IMR-90 (cell line): ENCODE measurements around the gene GNPTG. TPM values are rescaled to one million over a fixed set of nuclear protein-coding genes. Genes with fewer than 3 reads are reported as not detected.

Source experiments
- ATAC-seq: fragments of 200-7000 bp; cut with Tn5 transposase; 2 replicates; pipeline ENCODE4 v1.9.1; 2020; ENCODE audit warnings: low read depth, mild to moderate bottlenecking, moderate library complexity
- BruUV-seq: library from RNA; stranded (reverse); fragments of 400-500 nt; replicated peaks from 2 replicates; lab custom pipeline; 2021; lab: Mats Ljungman, UMichigan
- CTCF ChIA-PET: fragments of 300-600 bp; formaldehyde crosslinking; extraction: SDS; loops from one replicate; lab custom pipeline; 2021; ENCODE audit warnings: antibody characterized with exemption; lab: Yijun Ruan, JAX
- POLR2A ChIA-PET: fragments of 300-600 bp; sonication (Branson Sonifier 250); formaldehyde crosslinking; loops from one replicate; lab custom pipeline; 2022; ENCODE audit warnings: antibody characterized with exemption; ENCODE audit not compliant: unreplicated experiment; lab: Charles Lee
- DNase-seq: peaks from one replicate; pipeline ENCODE4 v3.0.0; 2013
- H2AFZ ChIP-seq: replicated peaks from 2 replicates; pipeline ENCODE3; 2013; ENCODE audit warnings: low read length, mild to moderate bottlenecking; ENCODE audit not compliant: poor library complexity
- H2AK5ac ChIP-seq: 2 replicates; pipeline ENCODE4 v1.6.1; 2013; ENCODE audit warnings: low read depth, low read length, inconsistent platforms
- H2AK9ac ChIP-seq: replicated peaks from 2 replicates; pipeline ENCODE3; 2013; ENCODE audit warnings: mild to moderate bottlenecking, low read depth, low read length, moderate library complexity; ENCODE audit not compliant: poor library complexity
- H2BK120ac ChIP-seq: 2 replicates; pipeline ENCODE4 v1.6.1; 2013; ENCODE audit warnings: low read depth, low read length, inconsistent platforms
- H2BK15ac ChIP-seq: 3 replicates; pipeline ENCODE4 v1.6.1; 2013; ENCODE audit warnings: low read depth, low read length, inconsistent platforms
- H2BK20ac ChIP-seq: 2 replicates; pipeline ENCODE4 v1.6.1; 2013; ENCODE audit warnings: low read depth, mild to moderate bottlenecking, inconsistent platforms, low read length, moderate library complexity
- H2BK5ac ChIP-seq: 2 replicates; pipeline ENCODE4 v1.6.1; 2013; ENCODE audit warnings: mild to moderate bottlenecking, low read depth, low read length, inconsistent platforms; ENCODE audit not compliant: poor library complexity, severe bottlenecking
- H3K14ac ChIP-seq: replicated peaks from 2 replicates; pipeline ENCODE4 v1.6.1; 2013; ENCODE audit warnings: low read depth, low read length, inconsistent platforms
- H3K18ac ChIP-seq: 2 replicates; pipeline ENCODE4 v1.6.1; 2013; ENCODE audit warnings: low read depth, low read length, control low read depth
- H3K23ac ChIP-seq: 2 replicates; pipeline ENCODE4 v1.6.1; 2013; ENCODE audit warnings: low read depth, low read length, inconsistent platforms
- H3K27ac ChIP-seq: 2 replicates; pipeline ENCODE4 v1.5.1; 2013; ENCODE audit warnings: mild to moderate bottlenecking, control low read depth, low read length; ENCODE audit not compliant: insufficient read depth
- H3K27me3 ChIP-seq: 2 replicates; pipeline ENCODE4 v1.6.1; 2013; ENCODE audit warnings: low read length; ENCODE audit not compliant: control insufficient read depth, insufficient read depth
- H3K36me3 ChIP-seq: 2 replicates; pipeline ENCODE4 v1.6.1; 2013; ENCODE audit warnings: low read length, mixed read lengths; ENCODE audit not compliant: control insufficient read depth, insufficient read depth
- H3K4ac ChIP-seq: 2 replicates; pipeline ENCODE4 v1.6.1; 2013; ENCODE audit warnings: low read depth, low read length, inconsistent platforms
- H3K4me1 ChIP-seq: 2 replicates; pipeline ENCODE4 v1.6.1; 2013; ENCODE audit warnings: low read length, mixed read lengths; ENCODE audit not compliant: control insufficient read depth, insufficient read depth
- H3K4me2 ChIP-seq: 2 replicates; pipeline ENCODE4 v1.6.1; 2013; ENCODE audit warnings: low read depth, mild to moderate bottlenecking, control low read depth, low read length, moderate library complexity
- H3K4me3 ChIP-seq: 2 replicates; pipeline ENCODE4 v1.5.1; 2013; ENCODE audit warnings: low read depth, mild to moderate bottlenecking, control low read depth, low read length, moderate library complexity; ENCODE audit not compliant: insufficient read depth
- H3K56ac ChIP-seq: 2 replicates; pipeline ENCODE4 v1.6.1; 2013; ENCODE audit warnings: low read length, inconsistent platforms; ENCODE audit not compliant: insufficient read depth; ENCODE audit errors: extremely low read depth
- H3K79me1 ChIP-seq, 2 experiments: 2 replicates each; pipeline ENCODE4 v1.6.1; 2013; ENCODE audit warnings: low read length in 2 of 2, inconsistent platforms in 1 of 2, low read depth in 1 of 2
- H3K9ac ChIP-seq: 2 replicates; pipeline ENCODE4 v1.6.1; 2013; ENCODE audit warnings: low read depth, low read length, control low read depth
- H3K9me1 ChIP-seq: 2 replicates; pipeline ENCODE4 v1.6.1; 2013; ENCODE audit warnings: low read length, inconsistent platforms; ENCODE audit not compliant: insufficient read depth
- H3K9me3 ChIP-seq: 2 replicates; pipeline ENCODE4 v1.6.1; 2013; ENCODE audit warnings: low read length; ENCODE audit not compliant: control insufficient read depth, insufficient read depth
- H4K20me1 ChIP-seq: 2 replicates; pipeline ENCODE4 v1.6.1; 2013; ENCODE audit warnings: low read length, inconsistent platforms; ENCODE audit not compliant: insufficient read depth
- H4K5ac ChIP-seq: 2 replicates; pipeline ENCODE4 v1.6.1; 2013; ENCODE audit warnings: mild to moderate bottlenecking, low read depth, low read length, control low read depth
- H4K8ac ChIP-seq, 2 experiments: 2 replicates each; pipeline ENCODE4 v1.6.1; 2013; ENCODE audit warnings: low read depth in 2 of 2, low read length in 2 of 2, control low read depth in 1 of 2, inconsistent platforms in 1 of 2
- H4K91ac ChIP-seq: 2 replicates; pipeline ENCODE4 v1.6.1; 2013; ENCODE audit warnings: low read depth, low read length, inconsistent platforms; ENCODE audit not compliant: insufficient read depth
- BHLHE40 ChIP-seq: fragments of 150-350 bp; IDR thresholded peaks from 2 replicates; pipeline ENCODE4 v1.6.1; 2016; ENCODE audit warnings: mild to moderate bottlenecking, low read depth, low read length
- CEBPB ChIP-seq: IDR thresholded peaks from 2 replicates; pipeline ENCODE4 v1.6.1; 2012; ENCODE audit warnings: low read depth, low read length, improper control_type of control experiment
- CHD1 ChIP-seq: IDR thresholded peaks from 2 replicates; pipeline ENCODE4 v1.6.1; 2012; ENCODE audit warnings: low read depth, low read length, improper control_type of control experiment
- MAFK ChIP-seq: IDR thresholded peaks from 2 replicates; pipeline ENCODE4 v1.6.1; 2012; ENCODE audit warnings: low read depth, low read length, improper control_type of control experiment
- MAZ ChIP-seq: IDR thresholded peaks from 2 replicates; pipeline ENCODE4 v1.6.1; 2012; ENCODE audit warnings: low read depth, mild to moderate bottlenecking, low read length, improper control_type of control experiment, moderate library complexity, borderline replicate concordance
- MXI1 ChIP-seq: IDR thresholded peaks from 2 replicates; pipeline ENCODE4 v1.6.1; 2012; ENCODE audit warnings: low read depth, mild to moderate bottlenecking, low read length, moderate library complexity, borderline replicate concordance
- RCOR1 ChIP-seq: IDR thresholded peaks from 2 replicates; pipeline ENCODE4 v1.6.1; 2012; ENCODE audit warnings: mild to moderate bottlenecking, low read length, improper control_type of control experiment; ENCODE audit not compliant: insufficient replicate concordance
- RFX5 ChIP-seq: IDR thresholded peaks from 2 replicates; pipeline ENCODE4 v1.8.0; 2012; ENCODE audit warnings: low read depth, mild to moderate bottlenecking, low read length, moderate library complexity
- SMC3 ChIP-seq: fragments of 150-350 bp; IDR thresholded peaks from 2 replicates; pipeline ENCODE4 v1.6.1; 2016; ENCODE audit warnings: low read depth, mild to moderate bottlenecking, antibody characterized with exemption, low read length, moderate library complexity
- USF2 ChIP-seq: fragments of 150-350 bp; IDR thresholded peaks from 2 replicates; pipeline ENCODE4 v1.6.1; 2017; ENCODE audit warnings: mild to moderate bottlenecking, antibody characterized with exemption, low read length, low read depth
- WGBS, 2 experiments: methylation state at CpG; one replicate each; pipeline versions ENCODE4 v1.1.5 to v1.1.7; 2013; ENCODE audit warnings: missing lambda C conversion rate in 2 of 2; ENCODE audit not compliant: insufficient read length in 1 of 2; ENCODE audit errors: extremely low coverage in 2 of 2; 5-methylcytosine and 5-hydroxymethylcytosine counted together
- dilution Hi-C: fragments of 300-500 bp; cut with HindIII; formaldehyde crosslinking; loops from one replicate; pipeline ENCODE4 v1.14.3; 2018; ENCODE audit warnings: low sequenced_read_pairs; ENCODE audit not compliant: unreplicated experiment
- in situ Hi-C: fragments of 300-500 bp; cut with MboI; formaldehyde crosslinking; loops from 3 replicates; pipeline ENCODE4 v1.14.3; 2019; ENCODE audit warnings: low sequenced_read_pairs, inconsistent platforms, mixed read lengths
- intact Hi-C: fragments of 100-400 bp; cut with micrococcal nuclease; formaldehyde crosslinking; loops from 2 replicates; pipeline ENCODE4 v1.10.0; 2022
- polyA plus RNA-seq, 3 experiments: library from polyadenylated mRNA; depleted of rRNA; stranded (reverse); fragments of >200 nt; gene quantifications; 2 replicates each; pipeline ENCODE4 v1.2.3, GENCODE V29; 2012; ENCODE audit warnings: low replicate concordance in 1 of 3
- total RNA-seq: library from RNA; depleted of rRNA; stranded (reverse); fragments of >200 nt; gene quantifications from 2 replicates; pipeline ENCODE4 v1.2.3, GENCODE V29; 2012
- TF ChIP-seq, protein P1 (sequence below): conservative IDR thresholded peaks from 2 replicates; pipeline ENCODE4 v1.5.1; 2012; ENCODE audit warnings: mild to moderate bottlenecking, low read depth, low read length, improper control_type of control experiment

GNPTG gene
- total and polyA plus RNA-seq, 2 of the 4 experiments (the other 2 are of a cell fraction), result 14.9 to 70.8 TPM

DNA sequence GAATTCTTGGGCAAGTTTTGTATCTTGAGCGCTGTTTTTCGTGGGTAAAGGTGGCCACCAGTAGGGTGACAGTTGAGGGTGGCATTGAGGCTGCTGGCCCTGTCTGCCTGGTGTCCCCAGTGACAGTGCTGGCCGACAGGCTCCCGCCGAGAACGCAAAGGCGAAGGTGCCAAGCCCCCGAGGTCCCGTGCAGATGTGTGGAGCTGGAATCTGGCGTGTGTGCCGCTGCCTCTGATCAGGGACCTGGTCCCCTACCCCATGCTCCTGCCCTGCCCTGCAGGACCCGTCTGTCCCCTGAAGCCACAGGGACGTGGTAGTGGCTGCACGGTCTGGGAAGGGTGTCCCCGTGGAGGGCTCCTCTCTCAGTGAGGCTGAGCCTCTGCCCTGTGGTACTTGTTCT is 38.8 kb upstream of the GNPTG start:
- H3K4me3 ChIP-seq, result no peak overlapping the region
- DNase-seq (no peak), ATAC-seq (no peak)
- peaks cover 15% of the 10 kb centered on the region for H3K4me1 ChIP-seq
- H4K5ac ChIP-seq, result no peak overlapping the region
- in situ Hi-C loops (no loop called here), dilution Hi-C loops (no loop called here), intact Hi-C loops (no loop called here)
- H3K27ac ChIP-seq, result no peak overlapping the region
- H4K8ac ChIP-seq, result no peak overlapping the region
- H2AFZ ChIP-seq, result no peak overlapping the region
- CTCF ChIA-PET, result no interaction called here
- H4K91ac ChIP-seq, result no peak overlapping the region
- no peaks in the 10 kb centered on the region for H3K27me3 ChIP-seq
- no peak overlapping the region for H3K4ac ChIP-seq
- H3K23ac ChIP-seq, result peak overlapping the region; percentile 29; the same call in 1 of the 2 replicates
- peaks cover 80% of the 10 kb centered on the region for H4K20me1 ChIP-seq
- 90% methylated on average over 12 of the region's 15 CpGs; no CpG with 5 or more reads in 1 of the 2 experiments for whole genome bisulfite sequencing, 2 experiments
- H3K18ac ChIP-seq, result no peak overlapping the region
- no peak for TF ChIP-seq RFX5
- TF ChIP-seq BHLHE40, result no peak
- TF ChIP-seq MAZ, result no peak
- no peak for TF ChIP-seq MXI1
- no peak for TF ChIP-seq USF2
- TF ChIP-seq, protein P1, sequence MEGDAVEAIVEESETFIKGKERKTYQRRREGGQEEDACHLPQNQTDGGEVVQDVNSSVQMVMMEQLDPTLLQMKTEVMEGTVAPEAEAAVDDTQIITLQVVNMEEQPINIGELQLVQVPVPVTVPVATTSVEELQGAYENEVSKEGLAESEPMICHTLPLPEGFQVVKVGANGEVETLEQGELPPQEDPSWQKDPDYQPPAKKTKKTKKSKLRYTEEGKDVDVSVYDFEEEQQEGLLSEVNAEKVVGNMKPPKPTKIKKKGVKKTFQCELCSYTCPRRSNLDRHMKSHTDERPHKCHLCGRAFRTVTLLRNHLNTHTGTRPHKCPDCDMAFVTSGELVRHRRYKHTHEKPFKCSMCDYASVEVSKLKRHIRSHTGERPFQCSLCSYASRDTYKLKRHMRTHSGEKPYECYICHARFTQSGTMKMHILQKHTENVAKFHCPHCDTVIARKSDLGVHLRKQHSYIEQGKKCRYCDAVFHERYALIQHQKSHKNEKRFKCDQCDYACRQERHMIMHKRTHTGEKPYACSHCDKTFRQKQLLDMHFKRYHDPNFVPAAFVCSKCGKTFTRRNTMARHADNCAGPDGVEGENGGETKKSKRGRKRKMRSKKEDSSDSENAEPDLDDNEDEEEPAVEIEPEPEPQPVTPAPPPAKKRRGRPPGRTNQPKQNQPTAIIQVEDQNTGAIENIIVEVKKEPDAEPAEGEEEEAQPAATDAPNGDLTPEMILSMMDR, result no peak
- TF ChIP-seq RCOR1, result no peak
- no peak for TF ChIP-seq SMC3
- no peak for TF ChIP-seq MAFK
- TF ChIP-seq CHD1, result no peak
- TF ChIP-seq CEBPB, result no peak
- H2BK120ac ChIP-seq, result no peak overlapping the region
- no peak overlapping the region for H2BK5ac ChIP-seq
- BruUV-seq, result no TSS peak
- H3K9me1 ChIP-seq, result peaks cover 12% of the 10 kb centered on the region
- no peak overlapping the region for H2AK9ac ChIP-seq
- no peak overlapping the region for H3K14ac ChIP-seq
- POLR2A ChIA-PET, result no interaction called here
- no peak overlapping the region for H2BK20ac ChIP-seq
- no peak overlapping the region for H2AK5ac ChIP-seq
- no peak overlapping the region for H3K9ac ChIP-seq
- H3K36me3 ChIP-seq, result peaks cover 49% of the 10 kb centered on the region
- H3K9me3 ChIP-seq, result no peaks in the 10 kb centered on the region
- H3K79me1 ChIP-seq, result peaks cover 3 to 39% of the 10 kb centered on the region in 2 experiments
- no peak overlapping the region for H2BK15ac ChIP-seq
- H3K4me2 ChIP-seq, result no peak overlapping the region
- H3K56ac ChIP-seq, result no peak overlapping the region
